Neuronal stem cell (in vitro differentiated cells): ENCODE measurements around the gene BCKDHB.

Source experiments
- DNase-seq: peaks from one replicate; pipeline ENCODE4 v3.0.0-alpha.2; 2013; ENCODE audit warnings: low spot score
- H2AFZ ChIP-seq: one replicate; pipeline ENCODE4 v1.6.1; 2013; ENCODE audit warnings: mild to moderate bottlenecking, low read length, inconsistent platforms
- H2AK5ac ChIP-seq: 2 replicates; pipeline ENCODE4 v1.6.1; 2013; ENCODE audit warnings: low read depth, mild to moderate bottlenecking, inconsistent platforms, low read length, moderate library complexity, mixed read lengths
- H2BK120ac ChIP-seq: 2 replicates; pipeline ENCODE4 v1.6.1; 2013; ENCODE audit warnings: low read depth, mild to moderate bottlenecking, inconsistent platforms, low read length, moderate library complexity, mixed read lengths
- H2BK12ac ChIP-seq: one replicate; pipeline ENCODE4 v1.6.1; 2013; ENCODE audit warnings: low read length, inconsistent platforms
- H2BK15ac ChIP-seq: 2 replicates; pipeline ENCODE4 v1.6.1; 2013; ENCODE audit warnings: mild to moderate bottlenecking, low read length, inconsistent platforms, mixed read lengths
- H2BK5ac ChIP-seq: one replicate; pipeline ENCODE4 v1.6.1; 2013; ENCODE audit warnings: inconsistent platforms, mild to moderate bottlenecking, low read length, moderate library complexity
- H3K14ac ChIP-seq: one replicate; pipeline ENCODE4 v1.6.1; 2013; ENCODE audit warnings: low read length, inconsistent platforms
- H3K18ac ChIP-seq: 2 replicates; pipeline ENCODE4 v1.6.1; 2013; ENCODE audit warnings: low read length, inconsistent platforms
- H3K23ac ChIP-seq: 2 replicates; pipeline ENCODE4 v1.6.1; 2013; ENCODE audit warnings: low read depth, mild to moderate bottlenecking, mixed read lengths, low read length, inconsistent platforms; ENCODE audit not compliant: poor library complexity
- H3K27ac ChIP-seq: replicated peaks from 3 replicates; pipeline ENCODE4 v1.5.1; 2013; ENCODE audit warnings: low read length, inconsistent platforms
- H3K27me3 ChIP-seq, 3 experiments: 2 replicates each; pipeline ENCODE4 v1.6.1; 2013; ENCODE audit warnings: low read length in 3 of 3, mild to moderate bottlenecking in 2 of 3, inconsistent platforms in 1 of 3, low read depth in 1 of 3, mixed read lengths in 1 of 3, moderate library complexity in 1 of 3; ENCODE audit not compliant: control insufficient read depth in 3 of 3, insufficient read depth in 3 of 3
- H3K36me3 ChIP-seq, 2 donors: replicated peaks in 1 of 2; 2 replicates each; pipeline ENCODE4 v1.6.1; 2013; ENCODE audit warnings: low read length in 2 of 2; ENCODE audit not compliant: control insufficient read depth in 2 of 2, insufficient read depth in 2 of 2
- H3K4ac ChIP-seq: 2 replicates; pipeline ENCODE4 v1.6.1; 2013; ENCODE audit warnings: inconsistent platforms, mild to moderate bottlenecking, low read length, moderate library complexity
- H3K4me1 ChIP-seq, 2 donors: 1 replicate in 1 of 2; 2 replicates in 1 of 2; pipeline ENCODE4 v1.6.1; 2013; ENCODE audit warnings: low read length in 2 of 2, low read depth in 1 of 2; ENCODE audit not compliant: control insufficient read depth in 2 of 2, insufficient read depth in 1 of 2
- H3K4me2 ChIP-seq: one replicate; pipeline ENCODE4 v1.6.1; 2013; ENCODE audit warnings: mild to moderate bottlenecking, low read length, inconsistent platforms; ENCODE audit not compliant: insufficient read depth, poor library complexity, severe bottlenecking
- H3K4me3 ChIP-seq, 2 donors: 2 replicates each; pipeline ENCODE4 v1.5.1; 2013; ENCODE audit warnings: low read length in 2 of 2, mild to moderate bottlenecking in 2 of 2, inconsistent platforms in 1 of 2, moderate library complexity in 1 of 2
- H3K79me1 ChIP-seq: one replicate; pipeline ENCODE4 v1.6.1; 2013; ENCODE audit warnings: low read depth, mild to moderate bottlenecking, inconsistent platforms, low read length, moderate library complexity
- H3K9ac ChIP-seq: one replicate; pipeline ENCODE4 v1.6.1; 2013; ENCODE audit warnings: mild to moderate bottlenecking, low read depth, low read length, inconsistent platforms; ENCODE audit not compliant: poor library complexity
- H3K9me3 ChIP-seq, 2 donors: replicated peaks in 1 of 2; 2 replicates each; pipeline versions ENCODE3 to v1.6.1; 2013; ENCODE audit warnings: low read length in 2 of 2, mild to moderate bottlenecking in 2 of 2, inconsistent platforms in 1 of 2, low read depth in 1 of 2, mixed read lengths in 1 of 2, moderate library complexity in 1 of 2; ENCODE audit not compliant: control insufficient read depth in 2 of 2, insufficient read depth in 1 of 2
- H4K8ac ChIP-seq: one replicate; pipeline ENCODE4 v1.6.1; 2013; ENCODE audit warnings: low read depth, mild to moderate bottlenecking, inconsistent platforms, low read length, moderate library complexity
- H4K91ac ChIP-seq: one replicate; pipeline ENCODE4 v1.6.1; 2013; ENCODE audit warnings: low read length, low read depth, mild to moderate bottlenecking, inconsistent platforms; ENCODE audit not compliant: poor library complexity
- WGBS, 2 donors: extraction: QIAGEN DNeasy Blood & Tissue Kit; methylation state at CpG; one replicate each; pipeline ENCODE4 v1.1.7; 2013; ENCODE audit warnings: missing lambda C conversion rate in 2 of 2, mixed read lengths in 1 of 2; ENCODE audit not compliant: insufficient read length in 2 of 2, insufficient replicate concordance in 1 of 2; ENCODE audit errors: extremely low coverage in 2 of 2; 5-methylcytosine and 5-hydroxymethylcytosine counted together

Gene BCKDHB

DNA sequence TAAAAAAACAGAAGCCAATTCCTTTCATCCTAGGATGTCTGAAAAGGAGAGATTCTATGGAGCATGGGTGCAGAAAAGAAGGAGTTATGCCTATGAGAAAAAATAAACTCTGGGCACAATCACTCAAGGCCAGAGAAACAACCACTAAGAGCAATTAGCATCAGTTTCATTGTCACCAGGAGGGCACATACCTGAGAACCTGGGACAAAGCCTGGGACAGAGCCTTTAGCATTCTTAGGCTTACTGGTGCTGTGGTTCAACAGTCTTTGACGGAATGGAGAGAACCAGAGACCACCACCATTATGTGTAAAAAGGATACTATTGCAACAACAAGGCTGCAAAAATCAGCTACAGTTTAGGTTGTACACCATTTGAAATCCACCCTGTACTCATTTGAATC is 29.4 kb upstream of the BCKDHB start:
- Histone ChIP-seq H3K79me1 (no peaks in the 10 kb centered on the region), H3K14ac (no peak overlapping the region), H2BK12ac (no peak overlapping the region), H3K4ac (no peak overlapping the region), H3K27me3 (no peaks in the 10 kb centered on the region), H3K4me3 (no peak overlapping the region), H2AFZ (no peak overlapping the region), H3K36me3 (no peaks in the 10 kb centered on the region), H3K4me1 (no peaks in the 10 kb centered on the region), H2AK5ac (no peak overlapping the region), H3K4me2 (no peak overlapping the region), H3K9ac (no peak overlapping the region), H3K18ac (no peak overlapping the region), H2BK120ac (no peak overlapping the region), H3K27ac (no peak overlapping the region), H2BK5ac (no peak overlapping the region), H2BK15ac (no peak overlapping the region), H3K23ac (no peak overlapping the region), H3K9me3 (peaks cover 1 to 6% of the 10 kb centered on the region in 2 donors), H4K8ac (no peak overlapping the region), H4K91ac (no peak overlapping the region)
- no CpG with 5 or more reads among the region's 1 CpG for WGBS, 2 donors
- no peak for DNase-seq

DNA sequence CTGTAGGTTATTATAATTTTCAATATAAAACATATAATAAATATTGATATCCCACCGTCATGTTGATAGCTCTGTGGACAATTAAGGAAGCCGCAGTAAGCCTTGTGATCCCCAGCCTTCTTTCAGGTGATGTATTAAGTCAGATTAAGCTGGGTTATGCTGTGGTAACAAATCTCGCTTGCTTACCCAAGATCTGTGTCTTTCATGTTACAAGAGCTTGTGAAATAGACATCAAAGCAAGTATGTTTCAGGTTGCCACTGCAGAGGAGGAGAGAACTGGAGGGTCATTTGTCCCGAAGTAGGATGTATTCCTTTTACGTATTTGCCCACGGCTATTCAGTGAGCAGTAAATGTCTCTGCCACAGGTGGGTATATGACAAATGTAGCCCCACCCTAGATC is 17.8 kb upstream of the BCKDHB start:
- Histone ChIP-seq H3K36me3 (no peaks in the 10 kb centered on the region), H3K27me3 (no peaks in the 10 kb centered on the region), H3K9ac (no peak overlapping the region), H3K9me3 (no peaks in the 10 kb centered on the region), H2BK15ac (no peak overlapping the region), H3K79me1 (no peaks in the 10 kb centered on the region), H3K14ac (no peak overlapping the region), H2AFZ (no peak overlapping the region), H3K4me1 (no peaks in the 10 kb centered on the region), H3K23ac (no peak overlapping the region), H2AK5ac (no peak overlapping the region), H2BK12ac (no peak overlapping the region), H4K91ac (no peak overlapping the region), H4K8ac (no peak overlapping the region), H2BK5ac (no peak overlapping the region), H3K4ac (no peak overlapping the region), H2BK120ac (no peak overlapping the region), H3K27ac (no peak overlapping the region), H3K4me3 (no peak overlapping the region), H3K18ac (no peak overlapping the region), H3K4me2 (no peak overlapping the region)
- no peak for DNase-seq
- WGBS, 2 donors, result no CpG with 5 or more reads among the region's 6 CpGs

DNA sequence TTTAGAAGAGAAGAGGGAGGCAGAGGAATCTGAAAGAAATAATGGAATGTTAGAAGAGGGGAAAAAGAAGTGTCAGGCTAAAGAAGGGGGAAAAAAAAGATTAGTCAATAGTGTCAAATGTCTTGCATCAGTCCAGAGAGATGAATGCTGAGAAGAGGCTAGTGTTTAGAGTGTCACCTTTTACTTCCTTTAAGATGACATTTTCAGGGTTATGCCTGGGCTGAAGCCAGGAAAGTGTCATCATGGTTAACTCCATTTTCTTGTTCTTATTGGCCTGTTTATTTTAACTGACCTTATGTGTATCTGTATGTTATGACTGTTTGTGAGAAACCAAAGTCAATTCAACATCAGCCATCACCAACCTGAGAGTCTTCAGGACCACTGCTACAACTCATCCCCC is 15.0 kb upstream of the BCKDHB start:
- no peak for DNase-seq
- Histone ChIP-seq H3K27ac (no peak overlapping the region), H3K4ac (no peak overlapping the region), H4K8ac (no peak overlapping the region), H3K4me2 (no peak overlapping the region), H3K18ac (no peak overlapping the region), H3K14ac (no peak overlapping the region), H2AK5ac (no peak overlapping the region), H3K36me3 (no peaks in the 10 kb centered on the region), H2BK15ac (no peak overlapping the region), H3K9ac (no peak overlapping the region), H3K27me3 (no peaks in the 10 kb centered on the region), H3K9me3 (no peaks in the 10 kb centered on the region), H4K91ac (no peak overlapping the region), H3K23ac (no peak overlapping the region), H2BK5ac (no peak overlapping the region), H3K79me1 (no peaks in the 10 kb centered on the region), H3K4me1 (no peaks in the 10 kb centered on the region), H3K4me3 (no peak overlapping the region), H2BK12ac (no peak overlapping the region), H2AFZ (no peak overlapping the region), H2BK120ac (no peak overlapping the region)

DNA sequence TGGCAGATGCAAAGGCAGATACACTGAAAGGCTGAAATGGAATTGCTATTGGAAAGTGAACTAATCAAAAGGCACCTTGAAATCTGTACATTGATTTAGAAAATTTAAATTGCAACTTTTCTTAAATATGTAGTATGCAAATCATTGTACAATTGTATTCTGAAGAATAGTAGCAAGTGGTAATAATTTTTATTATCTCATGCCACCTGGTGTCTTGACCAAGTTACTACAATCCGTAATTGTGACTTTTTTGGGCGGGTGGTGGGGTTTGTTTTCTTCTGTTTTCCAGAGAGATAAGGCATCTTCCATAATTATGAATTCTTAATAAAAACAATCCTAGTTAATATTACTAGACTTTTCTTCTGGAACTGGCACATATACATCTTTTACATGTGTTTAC is 12.5 kb upstream of the BCKDHB start:
- H2AK5ac ChIP-seq, result no peak overlapping the region
- no peak overlapping the region for H3K4me3 ChIP-seq
- H3K23ac ChIP-seq, result no peak overlapping the region
- peak; percentile 3 for DNase-seq
- H4K91ac ChIP-seq, result no peak overlapping the region
- H3K18ac ChIP-seq, result no peak overlapping the region
- no peak overlapping the region for H4K8ac ChIP-seq
- no peaks in the 10 kb centered on the region for H3K9me3 ChIP-seq
- no peak overlapping the region for H2BK15ac ChIP-seq
- H3K4me2 ChIP-seq, result no peak overlapping the region
- H3K36me3 ChIP-seq, result no peaks in the 10 kb centered on the region
- H3K27ac ChIP-seq, result no peak overlapping the region
- H3K4ac ChIP-seq, result no peak overlapping the region
- WGBS, 2 donors, result no CpG with 5 or more reads among the region's 2 CpGs
- H2BK120ac ChIP-seq, result no peak overlapping the region
- no peaks in the 10 kb centered on the region for H3K27me3 ChIP-seq
- H2BK5ac ChIP-seq, result no peak overlapping the region
- no peaks in the 10 kb centered on the region for H3K79me1 ChIP-seq
- no peaks in the 10 kb centered on the region for H3K4me1 ChIP-seq
- no peak overlapping the region for H2BK12ac ChIP-seq
- H2AFZ ChIP-seq, result no peak overlapping the region
- H3K14ac ChIP-seq, result no peak overlapping the region
- no peak overlapping the region for H3K9ac ChIP-seq
